HG03442 (cell line): ENCODE data around the gene RNF4.
"Not testable (repeated sequence)": the region's sequence is repeated elsewhere in the genome, so short reads cannot be mapped to it uniquely, and the experiment has no call there.

Experiments
- ATAC-seq: cut with Tn5 transposase; IDR thresholded peaks from one replicate; pipeline ENCODE4 v1.9.1; 2021; ENCODE audit warnings: mild to moderate bottlenecking, moderate library complexity; ENCODE audit not compliant: unreplicated experiment

RNF4 gene

GRCh38 chr4:2516635-2517034 lies 47.7 kb downstream of the RNF4 start:
- no peak for ATAC-seq

GRCh38 chr4:2526559-2526958 lies 57.7 kb downstream of the RNF4 start:
- no peak for ATAC-seq

- no peak for ATAC-seq
These were observed 66.0 kb downstream of the RNF4 start for GRCh38 chr4:2534904-2535375.

GRCh38 chr4:2535376-2536192 lies 66.7 kb downstream of the RNF4 start:
- no peak for ATAC-seq

GRCh38 chr4:2536193-2537010 lies 67.5 kb downstream of the RNF4 start, which contains the start of gene FAM193A:
TSS of gene FAM193A (plus strand) at chr4:2536647. CDS start at chr4:2536916, 269 bp downstream.
- peak; percentile 76 for ATAC-seq

GRCh38 chr4:2537011-2537830 lies 68.3 kb downstream of the RNF4 start:
- peak; percentile 26 for ATAC-seq

GRCh38 chr4:2543580-2544191 lies 74.8 kb downstream of the RNF4 start:
- ATAC-seq, result not testable (repeated sequence)

- ATAC-seq, result no peak
These were observed 76.6 kb downstream of the RNF4 start for GRCh38 chr4:2545321-2546013.

GRCh38 chr4:2546286-2546823 lies 77.4 kb downstream of the RNF4 start:
- ATAC-seq, result no peak

- not testable (repeated sequence) for ATAC-seq
These were observed 78.2 kb downstream of the RNF4 start for GRCh38 chr4:2546961-2547691.

- ATAC-seq, result no peak
These were observed 82.2 kb downstream of the RNF4 start for GRCh38 chr4:2551118-2551517.

- no peak for ATAC-seq
These were observed 83.9 kb downstream of the RNF4 start for GRCh38 chr4:2552806-2553205.

GRCh38 chr4:2558301-2558700 lies 89.4 kb downstream of the RNF4 start:
- no peak for ATAC-seq

- ATAC-seq, result no peak
These were observed 91.3 kb downstream of the RNF4 start for GRCh38 chr4:2560167-2560566.
